Spinal cord (tissue), 10 donors: Measurements from ENCODE around the gene ADORA2A. TPM values are rescaled to one million over a fixed set of nuclear protein-coding genes. Genes with fewer than 3 reads are reported as not detected.

Source experiments
- DNase-seq, 6 donors: peaks; one replicate each; pipeline versions ENCODE4 v3.0.0 to v3.0.0-alpha.2; 2013 to 2015; ENCODE audit warnings: low spot score in 6 of 6, low read depth in 4 of 6
- H3K27ac ChIP-seq: one replicate; pipeline ENCODE4 v1.5.1; 2013; ENCODE audit warnings: low read depth, low read length, control low read depth
- H3K27me3 ChIP-seq: one replicate; pipeline ENCODE4 v1.6.1; 2013; ENCODE audit warnings: low read length; ENCODE audit not compliant: control insufficient read depth, insufficient read depth
- H3K36me3 ChIP-seq: one replicate; pipeline ENCODE4 v1.6.1; 2013; ENCODE audit warnings: low read length; ENCODE audit not compliant: control insufficient read depth, insufficient read depth
- H3K4me1 ChIP-seq: one replicate; pipeline ENCODE4 v1.6.1; 2013; ENCODE audit warnings: low read length; ENCODE audit not compliant: control insufficient read depth, insufficient read depth
- H3K4me3 ChIP-seq: one replicate; pipeline ENCODE4 v1.5.1; 2013; ENCODE audit warnings: low read depth, low read length, control low read depth
- H3K9me3 ChIP-seq: one replicate; pipeline ENCODE4 v1.6.1; 2013; ENCODE audit warnings: low read length; ENCODE audit not compliant: control insufficient read depth, insufficient read depth
- WGBS: methylation state at CpG from one replicate; pipeline ENCODE4 v1.1.5; 2013; ENCODE audit warnings: missing lambda C conversion rate; ENCODE audit not compliant: insufficient coverage; 5-methylcytosine and 5-hydroxymethylcytosine counted together
- polyA plus RNA-seq, 2 donors: library from polyadenylated mRNA; unstranded; fragments of 120-200 nt; gene quantifications; one replicate each; pipeline ENCODE4 v1.2.1, GENCODE V29; 2013; ENCODE audit not compliant: insufficient read length in 2 of 2
- total RNA-seq, 2 donors: library from RNA; depleted of rRNA in 1 of 2; stranded (reverse); fragments of 120-200 nt in 1 of 2; fragments of >200 nt in 1 of 2; gene quantifications; one replicate each; pipeline versions ENCODE4 v1.2.3 to v1.2.4, GENCODE V29; 2013 to 2014
- donor health status: healthy.

The ADORA2A gene
- total and polyA plus RNA-seq, 4 donors = 9.6 to 20.9 (median 19.8) TPM

GRCh38 chr22:24401931-24402367 is 25.4 kb upstream of the ADORA2A start:
- H3K27me3 ChIP-seq = no peaks in the 10 kb centered on the region
- H3K27ac ChIP-seq = no peak overlapping the region
- peaks cover 29% of the 10 kb centered on the region for H3K36me3 ChIP-seq
- H3K4me3 ChIP-seq = no peak overlapping the region
- H3K9me3 ChIP-seq = no peaks in the 10 kb centered on the region
- peaks cover 22% of the 10 kb centered on the region for H3K4me1 ChIP-seq
- DNase-seq = no peak
- WGBS = 91% methylated on average over 5 of the region's 5 CpGs

GRCh38 chr22:24402460-24403192 is 24.8 kb upstream of the ADORA2A start:
- Histone ChIP-seq H3K4me3 (no peak overlapping the region), H3K4me1 (peaks cover 27% of the 10 kb centered on the region), H3K9me3 (no peaks in the 10 kb centered on the region), H3K27ac (no peak overlapping the region), H3K27me3 (no peaks in the 10 kb centered on the region), H3K36me3 (peaks cover 33% of the 10 kb centered on the region)
- DNase-seq = peak in 2 of 6 donors; percentile 44 to 66
- WGBS = 88% methylated on average over 1 of the region's 3 CpGs

DNA sequence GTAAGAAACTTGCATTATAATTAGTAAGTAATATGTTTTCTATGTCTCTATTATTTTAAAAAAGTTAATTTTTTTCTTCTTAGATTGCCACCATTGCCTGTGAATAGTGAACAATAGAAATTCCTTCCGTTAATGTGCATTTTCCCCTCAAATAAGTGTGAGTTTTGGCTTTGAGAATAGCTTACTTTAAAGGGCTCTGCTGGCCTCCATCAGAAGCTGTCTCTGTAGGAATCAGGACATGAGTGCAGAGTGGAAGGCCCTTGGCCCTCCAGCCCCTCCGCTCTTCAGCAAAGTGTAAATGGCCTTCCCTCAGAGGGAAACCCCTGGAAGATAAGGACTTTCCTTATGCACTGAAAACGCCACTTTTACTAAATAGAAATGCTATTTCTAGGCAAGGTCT is 24.1 kb upstream of the ADORA2A start:
- Histone ChIP-seq H3K27me3 (no peaks in the 10 kb centered on the region), H3K27ac (no peak overlapping the region), H3K4me1 (peaks cover 34% of the 10 kb centered on the region), H3K36me3 (peaks cover 36% of the 10 kb centered on the region), H3K4me3 (no peak overlapping the region), H3K9me3 (no peaks in the 10 kb centered on the region)
- 100% methylated on average over 1 of the region's 3 CpGs for WGBS
- DNase-seq = no peak

GRCh38 chr22:24404561-24405275 is 22.7 kb upstream of the ADORA2A start:
- H3K4me1 ChIP-seq = peaks cover 39% of the 10 kb centered on the region
- 90% methylated on average over 7 of the region's 9 CpGs for WGBS

GRCh38 chr22:24405631-24406321 is 21.6 kb upstream of the ADORA2A start:
- Histone ChIP-seq H3K27ac (no peak overlapping the region), H3K4me1 (peaks cover 39% of the 10 kb centered on the region), H3K36me3 (peaks cover 47% of the 10 kb centered on the region), H3K9me3 (no peaks in the 10 kb centered on the region), H3K27me3 (no peaks in the 10 kb centered on the region), H3K4me3 (no peak overlapping the region)
- no peak for DNase-seq
- WGBS = 90% methylated on average over 7 of the region's 12 CpGs

More at GRCh38 chr22:24404561-24405275, 22.7 kb upstream of the ADORA2A start:
- DNase-seq = no peak
- H3K9me3 ChIP-seq = no peaks in the 10 kb centered on the region
- H3K27me3 ChIP-seq = no peaks in the 10 kb centered on the region
- H3K27ac ChIP-seq = no peak overlapping the region
- H3K36me3 ChIP-seq = peaks cover 39% of the 10 kb centered on the region
- no peak overlapping the region for H3K4me3 ChIP-seq

GRCh38 chr22:24406322-24407277 is 20.8 kb upstream of the ADORA2A start:
- no peak for DNase-seq
- peak overlapping the region; percentile 40 for H3K27ac ChIP-seq
- H3K9me3 ChIP-seq = no peaks in the 10 kb centered on the region
- H3K36me3 ChIP-seq = peaks cover 50% of the 10 kb centered on the region
- peaks cover 39% of the 10 kb centered on the region for H3K4me1 ChIP-seq
- H3K27me3 ChIP-seq = no peaks in the 10 kb centered on the region
- whole genome bisulfite sequencing = 85% methylated on average over 10 of the region's 19 CpGs
- no peak overlapping the region for H3K4me3 ChIP-seq

GRCh38 chr22:24407278-24407665 is 20.1 kb upstream of the ADORA2A start:
- H3K27ac ChIP-seq = peak overlapping the region; percentile 40
- no peak for DNase-seq
- H3K4me3 ChIP-seq = no peak overlapping the region
- 67% methylated on average over 15 of the region's 15 CpGs for WGBS
- peaks cover 50% of the 10 kb centered on the region for H3K36me3 ChIP-seq
- H3K9me3 ChIP-seq = no peaks in the 10 kb centered on the region
- peaks cover 38% of the 10 kb centered on the region for H3K4me1 ChIP-seq
- no peaks in the 10 kb centered on the region for H3K27me3 ChIP-seq

DNA sequence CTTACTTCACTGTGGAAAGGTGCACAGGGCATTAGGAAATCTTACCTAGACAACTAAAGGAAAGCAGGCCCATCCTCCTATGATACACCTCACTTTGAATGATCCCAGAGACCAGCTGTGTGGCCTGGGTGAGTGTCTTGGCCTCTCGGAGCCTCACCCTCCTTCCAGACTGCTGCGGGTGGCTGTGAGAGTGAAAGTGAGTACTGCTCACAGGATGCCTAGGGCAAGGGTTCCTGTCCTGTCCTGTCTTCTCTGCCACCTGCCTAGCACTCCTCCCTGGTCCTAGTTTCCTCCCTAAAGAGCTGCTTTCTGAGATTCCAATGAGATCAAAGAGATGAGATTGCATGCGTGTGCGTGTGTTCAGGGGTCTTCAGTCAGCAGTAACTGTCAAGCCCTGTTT is 19.5 kb upstream of the ADORA2A start:
- 82% methylated on average over 3 of the region's 4 CpGs for WGBS

GRCh38 chr22:24408630-24409029 is 18.8 kb upstream of the ADORA2A start:
- 76% methylated on average over 7 of the region's 7 CpGs for WGBS
- peaks cover 63% of the 10 kb centered on the region for H3K36me3 ChIP-seq
- H3K4me1 ChIP-seq = peaks cover 35% of the 10 kb centered on the region
- no peaks in the 10 kb centered on the region for H3K27me3 ChIP-seq
- no peak overlapping the region for H3K4me3 ChIP-seq
- peak in 1 of 6 donors; percentile 23 for DNase-seq
- peak overlapping the region; percentile 40 for H3K27ac ChIP-seq
- H3K9me3 ChIP-seq = no peaks in the 10 kb centered on the region

More for the DNA sequence above, 19.5 kb upstream of the ADORA2A start:
- no peak for DNase-seq
- Histone ChIP-seq H3K27ac (peak overlapping the region; percentile 40), H3K4me1 (peaks cover 35% of the 10 kb centered on the region), H3K27me3 (no peaks in the 10 kb centered on the region), H3K4me3 (no peak overlapping the region), H3K36me3 (peaks cover 56% of the 10 kb centered on the region), H3K9me3 (no peaks in the 10 kb centered on the region)
